ENCODE measurements around the gene DUSP3. TPM values are rescaled to one million over a fixed set of nuclear protein-coding genes. Genes with fewer than 3 reads are reported as not detected.

The DUSP3 gene
- polyA plus RNA-seq, 12 donors: 42.4 to 168 (median 71.3) TPM

DNA sequence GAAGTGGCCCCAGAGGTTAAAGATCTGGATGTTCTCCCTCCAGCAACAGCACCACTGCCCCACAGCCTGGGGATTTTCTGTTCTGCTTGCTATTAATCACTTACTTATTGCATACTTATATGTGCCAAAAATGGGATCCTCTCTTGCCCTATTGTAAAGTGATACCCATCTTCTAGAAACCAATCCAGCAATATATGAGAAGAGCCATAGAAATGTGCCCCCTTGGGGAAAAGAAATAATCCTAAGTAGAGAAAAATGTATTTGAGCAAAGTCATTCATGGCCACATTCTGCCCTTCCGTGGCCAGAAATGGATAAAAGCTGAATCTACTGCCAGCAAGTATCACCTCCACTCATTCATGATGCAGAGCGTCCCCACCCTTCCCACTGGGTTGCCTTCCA lies 41.1 kb downstream of the DUSP3 start:
- DNase-seq: no peak

DNA sequence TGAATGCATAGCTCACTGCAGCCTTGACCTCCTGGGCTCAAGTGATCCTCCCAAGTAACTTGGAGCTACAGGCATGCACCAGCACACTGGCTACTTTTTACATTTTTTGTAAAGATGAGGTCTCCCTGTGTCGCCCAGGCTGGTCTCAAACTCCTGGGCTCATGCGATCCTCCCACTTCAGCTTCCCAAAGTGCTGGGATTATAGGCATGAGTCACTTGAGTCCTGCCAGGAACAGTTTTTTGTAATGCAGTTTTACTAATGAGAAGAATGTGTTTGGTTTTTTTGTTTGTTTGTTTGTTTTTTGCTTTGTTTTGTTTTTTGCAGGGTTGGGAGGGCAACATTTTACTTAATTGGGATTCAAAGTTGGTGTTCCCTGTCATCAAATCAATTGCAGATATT lies 42.4 kb downstream of the DUSP3 start:
- no peak for DNase-seq

GRCh38 chr17:43734376-43734775 lies 44.4 kb downstream of the DUSP3 start:
- DNase-seq: no peak

DNA sequence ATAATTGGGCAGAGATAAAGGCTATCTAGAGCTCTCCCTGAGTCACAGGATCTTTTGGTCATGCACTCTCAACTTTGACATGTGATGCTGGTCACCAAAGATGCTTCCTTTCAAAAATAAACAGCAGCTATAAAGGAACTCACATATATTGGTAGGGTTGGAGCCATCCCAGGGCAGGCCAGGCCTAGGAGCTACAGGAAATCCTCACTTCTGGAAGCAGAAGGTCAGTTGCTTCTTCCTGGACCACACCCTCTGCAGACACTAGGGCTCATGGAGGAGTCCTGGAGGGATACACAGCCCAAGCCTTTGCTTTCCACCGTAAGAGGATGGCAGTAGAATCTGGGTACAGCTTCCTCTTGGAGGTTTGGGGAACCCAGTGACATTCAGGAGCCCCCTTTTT lies 44.8 kb downstream of the DUSP3 start:
- DNase-seq: no peak

DNA sequence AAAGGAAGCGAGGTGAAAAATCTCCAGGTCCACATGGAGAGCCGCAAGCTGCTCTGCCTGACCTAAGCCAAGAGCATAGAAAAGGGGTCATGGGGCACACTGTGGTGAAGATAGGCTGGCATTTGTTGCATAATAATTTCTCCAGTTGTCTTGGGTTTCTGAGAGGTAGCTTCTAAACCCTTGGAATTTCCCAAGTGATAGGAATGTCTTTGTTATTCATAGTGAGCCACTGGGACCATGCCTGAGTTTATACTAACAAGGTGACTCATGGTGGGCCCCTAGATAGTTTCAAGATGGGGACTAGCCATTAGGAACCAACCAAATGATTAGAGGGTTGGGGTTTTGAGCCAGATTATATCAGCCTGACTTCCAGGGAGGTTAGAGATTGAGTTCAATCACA lies 45.8 kb downstream of the DUSP3 start:
- no peak for DNase-seq

GRCh38 chr17:43728081-43728480 lies 50.7 kb downstream of the DUSP3 start:
- no peak for DNase-seq

- no peak for DNase-seq
Measured at GRCh38 chr17:43723697-43724359, 54.9 kb downstream of the DUSP3 start.

- DNase-seq: no peak
Measured at GRCh38 chr17:43722870-43723665, 55.7 kb downstream of the DUSP3 start.

DNA sequence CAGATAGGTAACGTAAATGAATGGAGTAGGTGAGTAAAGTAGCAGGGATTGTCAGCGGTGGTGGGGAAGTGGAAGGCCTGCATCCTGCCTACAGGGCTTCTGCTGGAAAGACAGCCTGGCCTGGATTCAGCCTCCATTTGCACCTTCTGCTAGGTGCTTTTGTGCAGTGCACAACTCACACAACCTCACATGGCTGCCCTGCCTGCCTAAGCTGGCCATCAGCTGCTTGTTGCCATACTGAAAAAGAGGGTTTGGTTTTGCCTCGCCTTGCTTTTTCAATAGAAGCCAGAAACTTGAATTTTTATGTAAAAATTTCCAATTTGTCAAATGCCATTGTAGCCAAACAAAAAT lies 56.5 kb downstream of the DUSP3 start:
- DNase-seq: no peak

DNA sequence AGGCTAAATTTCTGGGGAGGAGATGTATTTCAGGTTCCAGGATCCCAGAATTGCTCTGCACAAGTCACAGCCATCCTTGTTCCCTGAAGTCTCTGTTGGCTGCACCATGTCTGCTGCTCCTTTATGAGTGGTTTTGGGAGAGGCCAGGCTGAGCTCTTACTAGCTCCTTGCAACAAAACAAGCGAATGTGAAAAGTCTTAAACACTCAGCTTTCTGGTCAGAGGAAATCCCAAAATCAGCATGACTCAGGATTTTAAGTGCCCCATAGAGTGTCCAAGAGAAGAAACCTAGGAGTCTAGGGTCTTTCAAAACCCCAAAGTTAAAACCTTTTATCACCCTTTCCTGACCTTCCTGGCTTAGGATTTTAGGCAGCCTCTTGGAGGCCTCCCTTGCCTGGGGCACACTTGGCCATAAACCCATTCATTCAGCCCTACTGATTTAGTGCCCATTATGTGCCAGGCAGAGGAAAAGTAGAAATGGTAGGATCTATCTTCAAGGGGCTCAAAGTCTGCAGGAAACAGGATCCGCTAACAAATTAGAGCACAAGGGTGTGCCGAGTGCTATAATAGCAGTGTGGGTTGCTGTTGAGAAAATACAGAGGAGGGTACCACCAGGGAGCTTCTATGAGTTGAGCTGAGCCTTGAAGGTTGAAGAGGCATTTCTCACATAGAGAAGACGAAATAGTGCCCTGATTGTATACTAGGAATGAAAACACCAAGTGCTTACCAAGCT lies 57.1 kb downstream of the DUSP3 start:
- no peak for DNase-seq

DNA sequence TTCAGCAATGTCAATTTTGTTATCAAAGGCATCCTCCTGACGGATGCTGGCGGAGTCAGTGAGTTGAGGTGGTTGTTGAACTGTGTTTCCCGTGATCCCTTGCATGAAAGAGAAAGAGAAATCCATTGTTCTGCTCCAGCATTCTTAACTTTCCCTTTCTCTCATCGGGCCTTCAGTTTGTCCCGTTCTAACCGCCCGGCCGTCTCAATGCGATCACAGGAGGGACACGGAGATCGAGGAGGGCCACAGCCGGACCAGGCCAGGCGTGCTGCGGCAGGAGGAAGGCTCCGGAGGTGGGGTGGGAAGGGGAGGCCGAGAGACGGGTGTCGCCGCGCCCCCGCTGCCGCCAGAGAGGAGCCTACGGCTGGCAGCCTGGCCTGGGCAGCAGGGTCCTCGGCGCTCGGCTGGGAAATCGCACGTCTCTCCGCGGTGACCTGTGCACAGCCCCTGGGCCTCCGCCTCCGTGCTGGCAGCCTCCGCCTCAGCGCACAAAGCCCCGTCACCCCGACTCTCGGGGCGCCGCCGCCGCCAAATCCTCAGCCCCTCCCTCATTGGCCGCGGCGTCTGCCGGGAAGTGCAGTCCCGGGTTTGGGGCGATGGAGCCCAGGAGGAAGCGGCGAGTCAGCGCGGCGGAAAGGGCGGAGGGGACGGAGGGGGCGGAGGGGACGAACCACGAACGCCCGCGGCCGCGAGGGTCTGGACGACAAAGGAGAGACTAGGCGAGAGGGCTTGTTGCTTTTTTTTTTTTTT lies 58.3 kb downstream of the DUSP3 start:
- DNase-seq: peak; percentile 84

- no peak for DNase-seq
Measured at GRCh38 chr17:43719578-43719977, 59.2 kb downstream of the DUSP3 start.

DNA sequence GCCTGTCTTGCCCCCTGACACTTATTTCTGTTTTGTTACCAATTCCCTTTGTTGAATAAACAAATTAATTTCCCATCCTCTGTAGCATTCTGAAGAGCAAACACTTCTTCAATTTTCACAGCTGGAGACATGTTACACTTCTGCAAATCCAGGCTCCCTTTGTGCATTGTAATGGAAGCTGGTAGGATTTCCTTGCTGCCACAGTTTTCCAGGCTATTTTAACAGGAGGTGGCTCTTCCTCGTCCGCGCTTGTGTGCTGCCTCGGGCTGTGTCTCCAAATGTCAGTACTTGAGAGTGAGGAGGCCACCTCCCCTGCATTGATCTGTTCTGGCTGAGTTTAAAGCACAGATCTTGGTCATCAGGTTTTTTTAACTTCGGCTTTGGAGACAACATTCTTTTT lies 60.2 kb downstream of the DUSP3 start:
- DNase-seq: no peak

GRCh38 chr17:43717913-43718312 lies 60.9 kb downstream of the DUSP3 start:
- no peak for DNase-seq

Other genes with a start within 250 kb of the DUSP3 start
- gene ETV4, start 232.6 kb downstream of the DUSP3 start, polyA plus RNA-seq (ENCODE audit: insufficient read length in 12 of 12): 1 to 10 TPM in 11 of 12 donors, not detected in 1; 2.9 to 8.7 (median 4.9) TPM
- gene MEOX1, start 117.1 kb downstream of the DUSP3 start, polyA plus RNA-seq (ENCODE audit: insufficient read length in 12 of 12): 10 to 100 TPM in 11 of 12 donors, not detected in 1; 10.8 to 30.5 (median 13.9) TPM
- 1 to 10 TPM in 2 of 12 donors, under 1 TPM in 2, not detected in 8; 0.25 to 4.3 (median 1.2) TPM for gene SOST, start 20.2 kb downstream of the DUSP3 start, polyA plus RNA-seq (ENCODE audit: insufficient read length in 12 of 12)
- under 1 TPM in 4 of 12 donors, not detected in 8; 0.03 to 0.22 (median 0.13) TPM for gene CFAP97D1, start 1.5 kb upstream of the DUSP3 start, polyA plus RNA-seq (ENCODE audit: insufficient read length in 12 of 12)
- 10 to 100 TPM in 2 of 12 donors, 1 to 10 TPM in 9, not detected in 1; 3.1 to 42.0 (median 4.3) TPM for gene MPP3, start 54.2 kb upstream of the DUSP3 start, polyA plus RNA-seq (ENCODE audit: insufficient read length in 12 of 12)
- gene CD300LG, start 68.2 kb upstream of the DUSP3 start, polyA plus RNA-seq (ENCODE audit: insufficient read length in 12 of 12): 1 to 10 TPM in 10 of 12 donors, not detected in 2; 1.6 to 3.2 (median 2.2) TPM
- gene MPP2, start 128.6 kb upstream of the DUSP3 start, polyA plus RNA-seq (ENCODE audit: insufficient read length in 12 of 12): 1 to 10 TPM in 11 of 12 donors, not detected in 1; 1.8 to 5.1 (median 3.3) TPM
- gene PPY, start 163.5 kb upstream of the DUSP3 start, polyA plus RNA-seq (ENCODE audit: insufficient read length in 12 of 12): under 1 TPM in 3 of 12 donors, not detected in 9; 0.27 to 0.37 (median 0.35) TPM
- 10 to 100 TPM in 1 of 12 donors, under 1 TPM in 2, not detected in 9; 0.22 to 79.9 (median 0.47) TPM for gene PYY, start 175.0 kb upstream of the DUSP3 start, polyA plus RNA-seq (ENCODE audit: insufficient read length in 12 of 12)
- under 1 TPM in 10 of 12 donors, not detected in 2; 0.17 to 0.70 (median 0.42) TPM for gene NAGS, start 225.6 kb upstream of the DUSP3 start, polyA plus RNA-seq (ENCODE audit: insufficient read length in 12 of 12)
- 10 to 100 TPM in 11 of 12 donors, not detected in 1; 20.2 to 33.7 (median 27.2) TPM for gene TMEM101, start 236.0 kb upstream of the DUSP3 start, polyA plus RNA-seq (ENCODE audit: insufficient read length in 12 of 12)

Measured in muscle of arm (tissue), 12 donors.